Liver (tissue), 9 donors: ENCODE results near the gene DPYD. TPM values are rescaled to one million over a fixed set of nuclear protein-coding genes. Genes with fewer than 3 reads are reported as not detected.

Experiments
- DNase-seq: peaks from one replicate; pipeline ENCODE4 v3.0.0-alpha.2; 2017; ENCODE audit warnings: low spot score
- H3K27ac ChIP-seq, 2 donors: one replicate each; pipeline ENCODE4 v1.7.0; 2013; ENCODE audit warnings: inconsistent platforms in 2 of 2, low read length in 2 of 2, control low read depth in 1 of 2, low read depth in 1 of 2, mild to moderate bottlenecking in 1 of 2
- H3K27me3 ChIP-seq, 4 donors: one replicate each; pipeline versions ENCODE4 v1.6.1 to v1.7.0; 2013; ENCODE audit warnings: low read length in 3 of 4, inconsistent platforms in 1 of 4, mild to moderate bottlenecking in 1 of 4, moderate library complexity in 1 of 4; ENCODE audit not compliant: control insufficient read depth in 4 of 4, insufficient read depth in 4 of 4
- H3K36me3 ChIP-seq, 4 donors: one replicate each; pipeline versions ENCODE4 v1.6.1 to v1.7.0; 2013; ENCODE audit warnings: low read length in 3 of 4, mild to moderate bottlenecking in 3 of 4, low read depth in 1 of 4, moderate library complexity in 1 of 4; ENCODE audit not compliant: control insufficient read depth in 4 of 4, insufficient read depth in 3 of 4
- H3K4me1 ChIP-seq, 4 donors: one replicate each; pipeline versions ENCODE4 v1.6.1 to v1.7.0; 2013; ENCODE audit warnings: low read length in 3 of 4, mild to moderate bottlenecking in 3 of 4, moderate library complexity in 1 of 4; ENCODE audit not compliant: control insufficient read depth in 4 of 4, insufficient read depth in 4 of 4
- H3K4me3 ChIP-seq, 3 donors: one replicate each; pipeline versions ENCODE4 v1.6.1 to v1.7.0; 2013; ENCODE audit warnings: low read length in 3 of 3, control low read depth in 1 of 3, low read depth in 1 of 3, mild to moderate bottlenecking in 1 of 3
- H3K9ac ChIP-seq, 2 donors: one replicate each; pipeline ENCODE4 v1.7.0; 2013; ENCODE audit warnings: low read length in 2 of 2, mild to moderate bottlenecking in 2 of 2, moderate library complexity in 2 of 2, control low read depth in 1 of 2, low read depth in 1 of 2
- H3K9me3 ChIP-seq, 4 donors: one replicate each; pipeline versions ENCODE4 v1.6.1 to v1.7.0; 2013; ENCODE audit warnings: low read length in 3 of 4; ENCODE audit not compliant: control insufficient read depth in 4 of 4
- EGR1 ChIP-seq, 2 donors: IDR thresholded peaks; 2 replicates each; pipeline ENCODE4 v1.6.1; 2016 to 2018; ENCODE audit warnings: antibody characterized with exemption in 2 of 2, low read depth in 2 of 2
- FOXA1 ChIP-seq: IDR thresholded peaks from 2 replicates; pipeline ENCODE4 v1.6.1; 2016; ENCODE audit warnings: antibody characterized with exemption
- FOXA2 ChIP-seq: IDR thresholded peaks from 2 replicates; pipeline ENCODE4 v1.6.1; 2016; ENCODE audit warnings: antibody characterized with exemption
- GABPA ChIP-seq, 2 donors: IDR thresholded peaks in 1 of 2; conservative IDR thresholded peaks in 1 of 2; 2 replicates each; pipeline ENCODE4 v1.6.1; 2016; ENCODE audit warnings: antibody characterized with exemption in 2 of 2, mild to moderate bottlenecking in 1 of 2, moderate library complexity in 1 of 2
- HNF4A ChIP-seq, 2 donors: conservative IDR thresholded peaks; 2 replicates each; pipeline ENCODE4 v1.6.1; 2016; ENCODE audit warnings: antibody characterized with exemption in 2 of 2, mild to moderate bottlenecking in 2 of 2
- HNF4G ChIP-seq: IDR thresholded peaks from 2 replicates; pipeline ENCODE4 v1.6.1; 2016; ENCODE audit warnings: antibody characterized with exemption
- JUND ChIP-seq, 2 donors: IDR thresholded peaks; 2 replicates each; pipeline ENCODE4 v1.6.1; 2016; ENCODE audit warnings: antibody characterized with exemption in 2 of 2
- MAX ChIP-seq: IDR thresholded peaks from 2 replicates; pipeline ENCODE4 v1.6.1; 2016; ENCODE audit warnings: antibody characterized with exemption
- NR2F2 ChIP-seq: IDR thresholded peaks from 2 replicates; pipeline ENCODE4 v1.6.1; 2016; ENCODE audit warnings: antibody characterized with exemption
- RAD21 ChIP-seq, 2 donors: IDR thresholded peaks; 2 replicates each; pipeline ENCODE4 v1.6.1; 2016; ENCODE audit warnings: antibody characterized with exemption in 2 of 2, mild to moderate bottlenecking in 2 of 2
- RXRA ChIP-seq, 2 donors: IDR thresholded peaks; 2 replicates each; pipeline ENCODE4 v1.6.1; 2017 to 2018; ENCODE audit warnings: antibody characterized with exemption in 2 of 2, mild to moderate bottlenecking in 1 of 2
- SP1 ChIP-seq: IDR thresholded peaks from 2 replicates; pipeline ENCODE4 v1.6.1; 2018; ENCODE audit warnings: antibody characterized with exemption, mild to moderate bottlenecking
- TAF1 ChIP-seq: conservative IDR thresholded peaks from 2 replicates; pipeline ENCODE4 v1.6.1; 2016; ENCODE audit warnings: antibody characterized with exemption, mild to moderate bottlenecking
- YY1 ChIP-seq: IDR thresholded peaks from 2 replicates; pipeline ENCODE4 v1.6.1; 2016; ENCODE audit warnings: antibody characterized with exemption, mild to moderate bottlenecking
- ZBTB33 ChIP-seq: IDR thresholded peaks from 2 replicates; pipeline ENCODE4 v1.6.1; 2016; ENCODE audit warnings: antibody characterized with exemption
- WGBS: extraction: QIAGEN DNeasy Blood & Tissue Kit; methylation state at CpG from one replicate; pipeline ENCODE4 v1.1.7; 2013; 5-methylcytosine and 5-hydroxymethylcytosine counted together
- polyA plus RNA-seq, 2 donors: library from polyadenylated mRNA; stranded (reverse) in 1 of 2; unstranded in 1 of 2; fragments of 200-250 nt in 1 of 2; fragments of >200 nt in 1 of 2; fragmentation: Nextera tagmentation in 1 of 2; extraction: Ambion mirVana in 1 of 2; gene quantifications; one replicate each; pipeline versions ENCODE4 v1.2.1 to v1.2.3, GENCODE V29; 2013 to 2015
- total RNA-seq, 2 donors: library from RNA; depleted of rRNA; stranded (reverse); fragments of >200 nt; gene quantifications; one replicate each; pipeline ENCODE4 v1.2.3, GENCODE V29; 2014
- TF ChIP-seq, protein P1 (sequence below): IDR thresholded peaks from 2 replicates; pipeline ENCODE4 v1.6.1; 2016; ENCODE audit warnings: antibody characterized with exemption, mild to moderate bottlenecking
- TF ChIP-seq, protein P2 (sequence below): IDR thresholded peaks from 2 replicates; pipeline ENCODE4 v1.6.1; 2016; ENCODE audit warnings: antibody characterized with exemption
- TF ChIP-seq, protein P3 (sequence below): fragments of 150-350 bp; IDR thresholded peaks from 2 replicates; pipeline ENCODE4 v1.5.1; 2017; ENCODE audit warnings: improper control_type of control experiment, low read depth, low read length; ENCODE audit not compliant: missing input control
- donor health status: healthy.
- donor health status: healthy.
- donor health status: healthy.
- donor health status: healthy.
- donor health status: healthy.

DPYD gene
- total and polyA plus RNA-seq, 4 donors, result 16.2 to 142 (median 47.0) TPM

- no peak overlapping the region for H3K9ac ChIP-seq
- no peak for DNase-seq
- peaks cover 3 to 21% (median 7%) of the 10 kb centered on the region in 4 donors for H3K4me1 ChIP-seq
- no peak overlapping the region for H3K27ac ChIP-seq
- no peaks in the 10 kb centered on the region for H3K9me3 ChIP-seq
- H3K4me3 ChIP-seq, result no peak overlapping the region
- no peak for TF ChIP-seq NR2F2
- TF ChIP-seq, protein P1, sequence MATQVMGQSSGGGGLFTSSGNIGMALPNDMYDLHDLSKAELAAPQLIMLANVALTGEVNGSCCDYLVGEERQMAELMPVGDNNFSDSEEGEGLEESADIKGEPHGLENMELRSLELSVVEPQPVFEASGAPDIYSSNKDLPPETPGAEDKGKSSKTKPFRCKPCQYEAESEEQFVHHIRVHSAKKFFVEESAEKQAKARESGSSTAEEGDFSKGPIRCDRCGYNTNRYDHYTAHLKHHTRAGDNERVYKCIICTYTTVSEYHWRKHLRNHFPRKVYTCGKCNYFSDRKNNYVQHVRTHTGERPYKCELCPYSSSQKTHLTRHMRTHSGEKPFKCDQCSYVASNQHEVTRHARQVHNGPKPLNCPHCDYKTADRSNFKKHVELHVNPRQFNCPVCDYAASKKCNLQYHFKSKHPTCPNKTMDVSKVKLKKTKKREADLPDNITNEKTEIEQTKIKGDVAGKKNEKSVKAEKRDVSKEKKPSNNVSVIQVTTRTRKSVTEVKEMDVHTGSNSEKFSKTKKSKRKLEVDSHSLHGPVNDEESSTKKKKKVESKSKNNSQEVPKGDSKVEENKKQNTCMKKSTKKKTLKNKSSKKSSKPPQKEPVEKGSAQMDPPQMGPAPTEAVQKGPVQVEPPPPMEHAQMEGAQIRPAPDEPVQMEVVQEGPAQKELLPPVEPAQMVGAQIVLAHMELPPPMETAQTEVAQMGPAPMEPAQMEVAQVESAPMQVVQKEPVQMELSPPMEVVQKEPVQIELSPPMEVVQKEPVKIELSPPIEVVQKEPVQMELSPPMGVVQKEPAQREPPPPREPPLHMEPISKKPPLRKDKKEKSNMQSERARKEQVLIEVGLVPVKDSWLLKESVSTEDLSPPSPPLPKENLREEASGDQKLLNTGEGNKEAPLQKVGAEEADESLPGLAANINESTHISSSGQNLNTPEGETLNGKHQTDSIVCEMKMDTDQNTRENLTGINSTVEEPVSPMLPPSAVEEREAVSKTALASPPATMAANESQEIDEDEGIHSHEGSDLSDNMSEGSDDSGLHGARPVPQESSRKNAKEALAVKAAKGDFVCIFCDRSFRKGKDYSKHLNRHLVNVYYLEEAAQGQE, result no peak
- TF ChIP-seq YY1, result no peak
- TF ChIP-seq RAD21 (IDR thresholded peaks at IDR 0.05), result no peak
- TF ChIP-seq EGR1 (IDR thresholded peaks at IDR 0.05; ENCODE audit: low read depth in 2 of 2), result no peak
- no peak for TF ChIP-seq SP1
- no peak for TF ChIP-seq TAF1
- TF ChIP-seq, protein P2, sequence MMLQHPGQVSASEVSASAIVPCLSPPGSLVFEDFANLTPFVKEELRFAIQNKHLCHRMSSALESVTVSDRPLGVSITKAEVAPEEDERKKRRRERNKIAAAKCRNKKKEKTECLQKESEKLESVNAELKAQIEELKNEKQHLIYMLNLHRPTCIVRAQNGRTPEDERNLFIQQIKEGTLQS, result no peak
- TF ChIP-seq HNF4A (conservative IDR thresholded peaks at IDR 0.05), result no peak
- TF ChIP-seq FOXA2, result no peak
- 19% methylated on average over 1 of the region's 1 CpG for WGBS
- H3K36me3 ChIP-seq, result no peaks in the 10 kb centered on the region
- H3K27me3 ChIP-seq, result no peaks in the 10 kb centered on the region
Observed at GRCh38 chr1:97903626-97904025, 17.2 kb downstream of the DPYD start.

DNA sequence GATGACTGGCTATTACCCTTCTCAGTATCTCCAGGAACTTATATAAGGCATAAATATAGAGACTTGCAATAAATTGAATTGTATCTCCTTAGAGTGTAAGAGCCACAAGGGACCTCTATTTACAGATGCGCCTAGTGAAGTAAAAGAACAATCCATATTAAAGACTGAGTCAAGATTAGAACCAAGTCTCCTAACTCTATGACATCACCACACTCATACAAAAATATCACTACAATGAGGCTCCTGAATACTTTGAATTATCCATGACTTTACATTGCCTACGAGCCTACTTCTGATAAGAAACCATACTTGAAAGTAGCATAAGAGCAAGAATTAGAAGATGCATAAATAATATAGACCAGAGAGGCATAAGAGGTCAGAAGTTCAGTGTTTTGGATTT, 18.8 kb downstream of the DPYD start:
- 91% methylated on average over 2 of the region's 2 CpGs for WGBS
- TF ChIP-seq, protein P3, sequence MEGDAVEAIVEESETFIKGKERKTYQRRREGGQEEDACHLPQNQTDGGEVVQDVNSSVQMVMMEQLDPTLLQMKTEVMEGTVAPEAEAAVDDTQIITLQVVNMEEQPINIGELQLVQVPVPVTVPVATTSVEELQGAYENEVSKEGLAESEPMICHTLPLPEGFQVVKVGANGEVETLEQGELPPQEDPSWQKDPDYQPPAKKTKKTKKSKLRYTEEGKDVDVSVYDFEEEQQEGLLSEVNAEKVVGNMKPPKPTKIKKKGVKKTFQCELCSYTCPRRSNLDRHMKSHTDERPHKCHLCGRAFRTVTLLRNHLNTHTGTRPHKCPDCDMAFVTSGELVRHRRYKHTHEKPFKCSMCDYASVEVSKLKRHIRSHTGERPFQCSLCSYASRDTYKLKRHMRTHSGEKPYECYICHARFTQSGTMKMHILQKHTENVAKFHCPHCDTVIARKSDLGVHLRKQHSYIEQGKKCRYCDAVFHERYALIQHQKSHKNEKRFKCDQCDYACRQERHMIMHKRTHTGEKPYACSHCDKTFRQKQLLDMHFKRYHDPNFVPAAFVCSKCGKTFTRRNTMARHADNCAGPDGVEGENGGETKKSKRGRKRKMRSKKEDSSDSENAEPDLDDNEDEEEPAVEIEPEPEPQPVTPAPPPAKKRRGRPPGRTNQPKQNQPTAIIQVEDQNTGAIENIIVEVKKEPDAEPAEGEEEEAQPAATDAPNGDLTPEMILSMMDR, result no peak
- TF ChIP-seq TAF1 (no peak), RAD21 (IDR thresholded peaks at IDR 0.05) (no peak), EGR1 (IDR thresholded peaks at IDR 0.05; ENCODE audit: low read depth in 2 of 2) (no peak), FOXA2 (no peak), HNF4A (conservative IDR thresholded peaks at IDR 0.05) (no peak), ZBTB33 (no peak), JUND (IDR thresholded peaks at IDR 0.05) (no peak), HNF4G (no peak), SP1 (no peak), YY1 (no peak), FOXA1 (no peak), MAX (no peak), RXRA (IDR thresholded peaks at IDR 0.05) (no peak), GABPA (IDR thresholded peaks at IDR 0.05 in 1 of 2, conservative IDR thresholded peaks at IDR 0.05 in 1 of 2) (no peak)
- TF ChIP-seq, protein P2, result no peak
- H3K9ac ChIP-seq, result no peak overlapping the region
- no peak for DNase-seq
- peaks cover 3 to 21% (median 7%) of the 10 kb centered on the region in 4 donors for H3K4me1 ChIP-seq
- H3K9me3 ChIP-seq, result no peaks in the 10 kb centered on the region
- no peaks in the 10 kb centered on the region for H3K27me3 ChIP-seq
- H3K36me3 ChIP-seq, result peaks cover 0 to 2% (median 0%) of the 10 kb centered on the region in 4 donors
- no peak overlapping the region for H3K27ac ChIP-seq
- H3K4me3 ChIP-seq, result no peak overlapping the region
